Endothelial cell of umbilical vein (primary cell): Measurements from ENCODE around the gene NHLRC4. TPM values are rescaled to one million over a fixed set of nuclear protein-coding genes. Genes with fewer than 3 reads are reported as not detected.
A peak's percentile ranks its signal among the peaks of the same experiment; 100 is the strongest.

Experiments
- BruUV-seq: library from RNA; stranded (reverse); fragments of 400-500 nt; replicated peaks from 2 replicates; lab custom pipeline; 2021; lab: Mats Ljungman, UMichigan
- CTCF ChIA-PET: fragments of 300-600, 350-600 bp; sonication (Branson Sonifier 250); formaldehyde crosslinking; loops from one replicate; lab custom pipeline; 2021; ENCODE audit warnings: antibody characterized with exemption, inconsistent platforms; lab: Charles Lee
- POLR2A ChIA-PET: fragments of 300-600, 350-600 bp; sonication (Branson Sonifier 250); formaldehyde crosslinking; loops from one replicate; lab custom pipeline; 2021; ENCODE audit warnings: antibody characterized with exemption, inconsistent platforms; lab: Charles Lee
- DNase-seq: peaks from one replicate; pipeline ENCODE4 v3.0.0-alpha.2; 2011; ENCODE audit warnings: low read depth, low spot score
- FAIRE-seq: peaks from 2 replicates; lab custom pipeline; 2011; peaks lifted over from hg19 to GRCh38; lab: Jason Lieb, UNC
- H2AFZ ChIP-seq: 2 replicates; pipeline ENCODE4 v1.6.0; 2012; ENCODE audit warnings: low read depth, low read length, control low read depth, inconsistent platforms
- H3K27ac ChIP-seq: 2 replicates; pipeline ENCODE4 v1.5.1; 2011; ENCODE audit warnings: low read depth, mild to moderate bottlenecking, control low read depth, low read length, moderate library complexity; ENCODE audit not compliant: insufficient read depth
- H3K27me3 ChIP-seq, 2 experiments: 2 replicates each; pipeline versions ENCODE4 v1.6.0 to v1.6.1; 2011; ENCODE audit warnings: low read length in 2 of 2, mixed read lengths in 1 of 2; ENCODE audit not compliant: control insufficient read depth in 2 of 2, insufficient read depth in 2 of 2
- H3K36me3 ChIP-seq, 2 experiments: 2 replicates in 1 of 2; 3 replicates in 1 of 2; pipeline ENCODE4 v1.5.1; 2011; ENCODE audit warnings: low read length in 2 of 2, mild to moderate bottlenecking in 1 of 2, moderate library complexity in 1 of 2; ENCODE audit not compliant: control insufficient read depth in 2 of 2, insufficient read depth in 2 of 2; ENCODE audit errors: extremely low read depth in 1 of 2
- H3K4me1 ChIP-seq: 3 replicates; pipeline ENCODE4 v1.5.1; 2011; ENCODE audit warnings: mild to moderate bottlenecking, low read length; ENCODE audit not compliant: control insufficient read depth, insufficient read depth; ENCODE audit errors: extremely low read depth
- H3K4me2 ChIP-seq: 2 replicates; pipeline ENCODE4 v1.6.1; 2011; ENCODE audit warnings: low read length, control low read depth, mixed read lengths; ENCODE audit not compliant: insufficient read depth
- H3K4me3 ChIP-seq, 3 experiments: fragments of 200-600 bp in 1 of 3; sonication (generic), shearing (Covaris generic) in 1 of 3; replicated peaks in 1 of 3; 2 replicates each; pipeline ENCODE4 v1.5.1; 2011 to 2016; ENCODE audit warnings: control low read depth in 3 of 3, low read length in 3 of 3, mild to moderate bottlenecking in 2 of 3, inconsistent platforms in 1 of 3, low read depth in 1 of 3, moderate library complexity in 1 of 3; ENCODE audit not compliant: insufficient read depth in 1 of 3
- H3K79me2 ChIP-seq: 2 replicates; pipeline ENCODE4 v1.6.0; 2012; ENCODE audit warnings: low read length, inconsistent platforms; ENCODE audit not compliant: control insufficient read depth, insufficient read depth
- H3K9ac ChIP-seq: replicated peaks from 2 replicates; pipeline ENCODE3; 2011; ENCODE audit warnings: low read length, control low read depth; ENCODE audit not compliant: insufficient read depth; ENCODE audit errors: extremely low read depth
- H3K9me1 ChIP-seq: replicated peaks from 3 replicates; pipeline ENCODE4 v1.6.0; 2011; ENCODE audit warnings: mild to moderate bottlenecking, low read length; ENCODE audit not compliant: control insufficient read depth, insufficient read depth; ENCODE audit errors: extremely low read depth
- H3K9me3 ChIP-seq: replicated peaks from 2 replicates; pipeline ENCODE4 v1.5.1; 2012; ENCODE audit warnings: low read length, inconsistent platforms; ENCODE audit not compliant: control insufficient read depth, insufficient read depth
- H4K20me1 ChIP-seq: replicated peaks from 2 replicates; pipeline ENCODE3; 2011; ENCODE audit warnings: mild to moderate bottlenecking, low read length; ENCODE audit not compliant: control insufficient read depth, insufficient read depth; ENCODE audit errors: extremely low read depth
- EZH2 ChIP-seq: IDR thresholded peaks from 2 replicates; pipeline ENCODE4 v1.6.1; 2012; ENCODE audit warnings: borderline replicate concordance, low read depth, mild to moderate bottlenecking, moderate library complexity, low read length, inconsistent platforms; ENCODE audit not compliant: severe bottlenecking
- FOS ChIP-seq: IDR thresholded peaks from 2 replicates; pipeline ENCODE4 v1.6.1; 2011; ENCODE audit warnings: mild to moderate bottlenecking, low read length, moderate library complexity, borderline replicate concordance; ENCODE audit not compliant: insufficient read depth
- GATA2 ChIP-seq: IDR thresholded peaks from 2 replicates; pipeline ENCODE4 v1.7.0; 2011; ENCODE audit warnings: low read depth, mild to moderate bottlenecking, moderate library complexity, mixed read lengths, low read length; ENCODE audit not compliant: insufficient read length, insufficient read depth
- JUN ChIP-seq: IDR thresholded peaks from 2 replicates; pipeline ENCODE4 v1.6.1; 2011; ENCODE audit warnings: borderline replicate concordance, low read depth; ENCODE audit not compliant: insufficient read length, insufficient read depth
- POLR2A ChIP-seq: IDR thresholded peaks from 2 replicates; pipeline ENCODE4 v1.6.1; 2012; ENCODE audit warnings: low read depth, mild to moderate bottlenecking, control low read depth, low read length
- POLR2AphosphoS5 ChIP-seq: IDR thresholded peaks from 2 replicates; pipeline ENCODE4 v1.6.1; 2012; ENCODE audit warnings: low read depth, mild to moderate bottlenecking, control low read depth, low read length, moderate library complexity; ENCODE audit not compliant: insufficient read depth
- dilution Hi-C: fragments of 300-500 bp; cut with MboI; formaldehyde crosslinking; loops from one replicate; pipeline ENCODE4 v1.15.0; 2019; ENCODE audit warnings: low sequenced_read_pairs; ENCODE audit not compliant: extremely low pct_ligation_motif_present
- intact Hi-C: fragments of 100-400 bp; cut with micrococcal nuclease; formaldehyde crosslinking; loops from one replicate; pipeline ENCODE4 v1.10.0; 2022
- polyA plus RNA-seq, 4 experiments: library from polyadenylated mRNA; depleted of rRNA in 3 of 4; stranded (reverse) in 3 of 4; unstranded in 1 of 4; fragments of >200 nt; gene quantifications; 2 replicates each; pipeline versions ENCODE4 v1.2.1 to v1.2.3, GENCODE V29; 2011 to 2012; ENCODE audit warnings: missing spikeins in 1 of 4
- total RNA-seq: library from RNA; stranded (reverse); gene quantifications from 2 replicates; pipeline ENCODE4 v1.2.3, GENCODE V29; 2021
- TF ChIP-seq, protein P1 (sequence below), 2 donors: IDR thresholded peaks; 1 replicate in 1 of 2; 2 replicates in 1 of 2; pipeline ENCODE4 v1.5.1; 2011; ENCODE audit warnings: low read length in 2 of 2, mild to moderate bottlenecking in 2 of 2, moderate library complexity in 2 of 2, control low read depth in 1 of 2, inconsistent platforms in 1 of 2, low read depth in 1 of 2; ENCODE audit not compliant: insufficient read depth in 1 of 2; ENCODE audit errors: extremely low read depth in 1 of 2
- TF ChIP-seq, protein P2 (sequence below): IDR thresholded peaks from 2 replicates; pipeline ENCODE4 v1.6.1; 2011; ENCODE audit not compliant: insufficient read depth, insufficient read length

Gene NHLRC4
- total and polyA plus RNA-seq, 2 donors (not counting 3 experiments of a cell fraction or from before 2014, with no cell fraction given) = 0.73 to 0.94 TPM

DNA sequence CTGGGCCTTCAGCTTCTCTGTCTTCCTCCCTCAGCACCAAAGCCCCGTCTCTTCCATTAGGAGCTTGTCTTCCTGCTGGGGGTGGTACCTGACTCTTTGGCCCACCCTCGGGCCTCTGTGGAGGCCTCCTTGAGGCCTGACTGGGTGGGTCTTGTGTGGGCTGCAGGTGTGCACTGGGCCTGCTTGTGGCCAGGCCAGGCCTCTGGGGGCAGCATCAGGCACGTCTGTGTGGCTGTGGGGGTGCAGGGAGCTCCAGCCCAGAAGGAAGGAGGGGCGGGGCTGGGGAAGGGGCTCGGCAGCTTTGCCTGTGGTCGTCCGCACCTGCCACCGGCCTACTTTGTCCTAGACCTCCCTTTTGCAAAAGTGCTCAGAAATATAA lies 10.0 kb downstream of the NHLRC4 start:
- dilution Hi-C loops = no loop called here
- no peak overlapping the region for H3K27ac ChIP-seq
- no peaks in the 10 kb centered on the region for H3K9me1 ChIP-seq
- DNase-seq (no peak), FAIRE-seq (no peak)
- intact Hi-C loops = no loop called here
- H3K79me2 ChIP-seq = no peaks in the 10 kb centered on the region
- H3K9me3 ChIP-seq = no peaks in the 10 kb centered on the region
- peaks cover 2% of the 10 kb centered on the region for H3K4me1 ChIP-seq
- no peak overlapping the region for H3K4me3 ChIP-seq
- no peak overlapping the region for H3K4me2 ChIP-seq
- peaks cover 0 to 16% of the 10 kb centered on the region in 2 experiments for H3K36me3 ChIP-seq
- ChIA-PET POLR2A (interaction anchor here (0.5 to 0.7 kb wide), 2 partner anchors 21 to 88 kb away, joined by 4 to 8 read pairs; no protein-coding TSS in a partner anchor), CTCF (interaction anchor here (0.6 to 1.2 kb wide), 8 partner anchors 10 to 151 kb away, joined by 3 to 4 read pairs (median 3); partner anchors contain the start of genes METTL26, NHLRC4 and RAB11FIP3)
- no peaks in the 10 kb centered on the region for H4K20me1 ChIP-seq
- no TSS peak for BruUV-seq
- H3K27me3 ChIP-seq = no peaks in the 10 kb centered on the region
- TF ChIP-seq FOS = no peak
- TF ChIP-seq, protein P1, sequence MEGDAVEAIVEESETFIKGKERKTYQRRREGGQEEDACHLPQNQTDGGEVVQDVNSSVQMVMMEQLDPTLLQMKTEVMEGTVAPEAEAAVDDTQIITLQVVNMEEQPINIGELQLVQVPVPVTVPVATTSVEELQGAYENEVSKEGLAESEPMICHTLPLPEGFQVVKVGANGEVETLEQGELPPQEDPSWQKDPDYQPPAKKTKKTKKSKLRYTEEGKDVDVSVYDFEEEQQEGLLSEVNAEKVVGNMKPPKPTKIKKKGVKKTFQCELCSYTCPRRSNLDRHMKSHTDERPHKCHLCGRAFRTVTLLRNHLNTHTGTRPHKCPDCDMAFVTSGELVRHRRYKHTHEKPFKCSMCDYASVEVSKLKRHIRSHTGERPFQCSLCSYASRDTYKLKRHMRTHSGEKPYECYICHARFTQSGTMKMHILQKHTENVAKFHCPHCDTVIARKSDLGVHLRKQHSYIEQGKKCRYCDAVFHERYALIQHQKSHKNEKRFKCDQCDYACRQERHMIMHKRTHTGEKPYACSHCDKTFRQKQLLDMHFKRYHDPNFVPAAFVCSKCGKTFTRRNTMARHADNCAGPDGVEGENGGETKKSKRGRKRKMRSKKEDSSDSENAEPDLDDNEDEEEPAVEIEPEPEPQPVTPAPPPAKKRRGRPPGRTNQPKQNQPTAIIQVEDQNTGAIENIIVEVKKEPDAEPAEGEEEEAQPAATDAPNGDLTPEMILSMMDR (IDR thresholded peaks at IDR 0.05; ENCODE audit: extremely low read depth in 1 of 2, insufficient read depth in 1 of 2, low read depth in 1 of 2, low read length in 2 of 2) = peak in 1 of 2 donors; percentile 20
- no peak overlapping the region for H2AFZ ChIP-seq
- no peak overlapping the region for H3K9ac ChIP-seq

DNA sequence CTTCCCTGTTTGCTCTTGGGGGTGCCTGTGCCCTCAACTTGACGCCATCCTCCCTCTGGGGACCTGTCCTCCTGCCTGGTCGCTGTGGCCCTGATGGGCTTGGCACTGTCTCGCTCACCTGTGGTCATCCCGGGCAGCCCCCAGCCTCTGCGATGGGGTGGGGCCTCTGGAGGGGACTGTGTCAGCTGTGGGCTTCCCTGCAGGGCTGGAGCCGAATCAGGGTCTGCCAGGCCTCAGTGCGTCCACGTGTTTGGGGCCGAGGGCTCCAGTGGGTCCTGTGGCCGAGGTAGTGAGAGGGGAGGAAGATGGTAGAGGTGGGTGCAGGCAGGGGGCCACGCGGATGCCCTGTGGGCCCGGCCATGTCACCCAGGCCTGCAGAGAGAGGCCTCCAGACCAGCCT lies 11.0 kb downstream of the NHLRC4 start:
- TF ChIP-seq FOS (no peak), POLR2A (no peak), EZH2 (no peak), POLR2AphosphoS5 (no peak), JUN (no peak), GATA2 (no peak)
- TF ChIP-seq, protein P1 (IDR thresholded peaks at IDR 0.05; ENCODE audit: extremely low read depth in 1 of 2, insufficient read depth in 1 of 2, low read depth in 1 of 2, low read length in 2 of 2) = no peak
- TF ChIP-seq, protein P2, sequence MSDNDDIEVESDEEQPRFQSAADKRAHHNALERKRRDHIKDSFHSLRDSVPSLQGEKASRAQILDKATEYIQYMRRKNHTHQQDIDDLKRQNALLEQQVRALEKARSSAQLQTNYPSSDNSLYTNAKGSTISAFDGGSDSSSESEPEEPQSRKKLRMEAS = no peak
- Histone ChIP-seq H2AFZ (no peak overlapping the region), H3K27me3 (no peaks in the 10 kb centered on the region), H3K4me1 (peaks cover 2% of the 10 kb centered on the region), H3K36me3 (peaks cover 0 to 16% of the 10 kb centered on the region in 2 experiments), H3K9ac (no peak overlapping the region), H3K4me3 (no peak overlapping the region), H3K9me1 (no peaks in the 10 kb centered on the region), H3K4me2 (no peak overlapping the region), H4K20me1 (no peaks in the 10 kb centered on the region), H3K79me2 (no peaks in the 10 kb centered on the region), H3K27ac (no peak overlapping the region), H3K9me3 (no peaks in the 10 kb centered on the region)
- intact Hi-C loops = no loop called here
- dilution Hi-C loops = no loop called here
- FAIRE-seq (no peak), DNase-seq (no peak)
- CTCF ChIA-PET = interaction anchor here (1.2 to 2.1 kb wide), 3 partner anchors 11 to 82 kb away, joined by 4 to 10 read pairs (median 5); no protein-coding TSS in a partner anchor
- BruUV-seq = no TSS peak
- POLR2A ChIA-PET = interaction anchor here (0.6 kb wide), 1 partner anchor 77 kb away, joined by 6 read pairs; no protein-coding TSS in a partner anchor
